H1 (cell line): ENCODE results near the gene SELENOV. TPM values are rescaled to one million over a fixed set of nuclear protein-coding genes. Genes with fewer than 3 reads are reported as not detected.

Source experiments
- CTCF ChIA-PET: fragments of 300-600 bp; sonication (Branson Sonifier 250); formaldehyde crosslinking; loops from one replicate; lab custom pipeline; 2021; ENCODE audit not compliant: partially characterized antibody; lab: Charles Lee
- POLR2A ChIA-PET: fragments of 300-600 bp; sonication (Branson Sonifier 250); formaldehyde crosslinking; loops from one replicate; lab custom pipeline; 2021; ENCODE audit warnings: inconsistent platforms; ENCODE audit not compliant: partially characterized antibody; lab: Charles Lee
- DNase-seq, 2 experiments: peaks; one replicate each; pipeline versions ENCODE4 v3.0.0 to v3.0.0-alpha.2; 2010 to 2022; ENCODE audit warnings: low spot score in 2 of 2, low read depth in 1 of 2, mixed read lengths in 1 of 2
- FAIRE-seq: peaks from 2 replicates; lab custom pipeline; 2011; peaks lifted over from hg19 to GRCh38; lab: Jason Lieb, UNC
- H2AFZ ChIP-seq: 2 replicates; pipeline ENCODE4 v1.8.1; 2012; ENCODE audit warnings: low read length, inconsistent platforms
- H2AK5ac ChIP-seq: 2 replicates; pipeline ENCODE4 v1.6.1; 2013; ENCODE audit warnings: low read depth, low read length
- H2BK120ac ChIP-seq: replicated peaks from 2 replicates; pipeline ENCODE3; 2013; ENCODE audit warnings: low read depth, low read length, inconsistent platforms
- H2BK12ac ChIP-seq: 2 replicates; pipeline ENCODE4 v1.6.1; 2013; ENCODE audit warnings: low read depth, low read length
- H2BK15ac ChIP-seq: 2 replicates; pipeline ENCODE4 v1.6.1; 2013; ENCODE audit warnings: low read length
- H2BK20ac ChIP-seq: 2 replicates; pipeline ENCODE4 v1.6.1; 2013; ENCODE audit warnings: low read length
- H2BK5ac ChIP-seq: 2 replicates; pipeline ENCODE4 v1.6.1; 2013; ENCODE audit warnings: low read depth, low read length
- H3K14ac ChIP-seq: 2 replicates; pipeline ENCODE4 v1.6.1; 2013; ENCODE audit warnings: inconsistent platforms; ENCODE audit not compliant: insufficient read length
- H3K18ac ChIP-seq: 2 replicates; pipeline ENCODE4 v1.6.1; 2013; ENCODE audit warnings: low read length; ENCODE audit errors: extremely low read depth
- H3K23ac ChIP-seq: 2 replicates; pipeline ENCODE4 v1.6.1; 2013; ENCODE audit warnings: inconsistent platforms; ENCODE audit not compliant: insufficient read length
- H3K23me2 ChIP-seq: 2 replicates; pipeline ENCODE4 v1.6.1; 2013; ENCODE audit warnings: low read depth, low read length
- H3K27ac ChIP-seq: 2 replicates; pipeline ENCODE4 v1.6.1; 2011; ENCODE audit warnings: low read depth, low read length, inconsistent platforms
- H3K27me3 ChIP-seq, 4 experiments: replicated peaks in 1 of 4; 1 replicate in 1 of 4; 2 replicates in 3 of 4; pipeline versions ENCODE4 v1.6.1 to v1.8.1; 2011 to 2013; ENCODE audit warnings: low read length in 3 of 4, mild to moderate bottlenecking in 3 of 4, inconsistent platforms in 2 of 4, mixed read lengths in 2 of 4, moderate library complexity in 1 of 4; ENCODE audit not compliant: control insufficient read depth in 3 of 4, insufficient read depth in 3 of 4; ENCODE audit errors: extremely low read depth in 1 of 4
- H3K36me3 ChIP-seq, 4 experiments: 2 replicates each; pipeline versions ENCODE4 v1.6.1 to v1.8.1; 2011 to 2013; ENCODE audit warnings: mild to moderate bottlenecking in 4 of 4, low read length in 3 of 4, moderate library complexity in 2 of 4, control low read depth in 1 of 4, inconsistent platforms in 1 of 4; ENCODE audit not compliant: insufficient read depth in 4 of 4, control insufficient read depth in 2 of 4
- H3K4ac ChIP-seq: replicated peaks from 2 replicates; pipeline ENCODE3; 2013; ENCODE audit warnings: low read length, low read depth, mixed read lengths, inconsistent platforms; ENCODE audit not compliant: insufficient read length
- H3K4me1 ChIP-seq, 4 experiments: replicated peaks in 1 of 4; 1 replicate in 1 of 4; 2 replicates in 3 of 4; pipeline versions ENCODE4 v1.6.1 to v1.8.1; 2011 to 2013; ENCODE audit warnings: low read length in 3 of 4, inconsistent platforms in 2 of 4, mixed read lengths in 1 of 4; ENCODE audit not compliant: insufficient read depth in 4 of 4, control insufficient read depth in 3 of 4
- H3K4me2 ChIP-seq, 2 experiments: 2 replicates each; pipeline versions ENCODE4 v1.6.1 to v1.8.1; 2011 to 2013; ENCODE audit warnings: low read depth in 2 of 2, low read length in 2 of 2, control low read depth in 1 of 2, inconsistent platforms in 1 of 2, mild to moderate bottlenecking in 1 of 2; ENCODE audit not compliant: insufficient read depth in 1 of 2
- H3K4me3 ChIP-seq, 4 experiments: fragments of 200-600, 300-600 bp in 1 of 4; sonication (generic), shearing (Covaris generic), sonication (Bioruptor Twin) in 1 of 4; 2 replicates each; pipeline versions ENCODE4 v1.5.1 to v1.8.1; 2011 to 2016; ENCODE audit warnings: low read length in 4 of 4, low read depth in 3 of 4, control low read depth in 2 of 4, inconsistent platforms in 2 of 4, mild to moderate bottlenecking in 2 of 4, mixed read lengths in 1 of 4, moderate library complexity in 1 of 4; ENCODE audit not compliant: insufficient read depth in 2 of 4; ENCODE audit errors: extremely low read depth in 1 of 4
- H3K56ac ChIP-seq: replicated peaks from 2 replicates; pipeline ENCODE3; 2013; ENCODE audit warnings: low read depth, mild to moderate bottlenecking, mixed read lengths, low read length, inconsistent platforms; ENCODE audit not compliant: insufficient read length
- H3K79me1 ChIP-seq: 2 replicates; pipeline ENCODE4 v1.6.1; 2013; ENCODE audit warnings: low read depth, low read length, control low read depth
- H3K79me2 ChIP-seq, 2 experiments: 2 replicates each; pipeline versions ENCODE4 v1.6.1 to v1.8.1; 2012 to 2013; ENCODE audit warnings: low read length in 2 of 2, mild to moderate bottlenecking in 2 of 2, inconsistent platforms in 1 of 2; ENCODE audit not compliant: insufficient read depth in 2 of 2, control insufficient read depth in 1 of 2
- H3K9ac ChIP-seq, 4 experiments: replicated peaks in 1 of 4; 1 replicate in 1 of 4; 2 replicates in 3 of 4; pipeline versions ENCODE4 v1.6.1 to v1.8.1; 2011 to 2013; ENCODE audit warnings: low read depth in 3 of 4, low read length in 3 of 4, control low read depth in 2 of 4, mild to moderate bottlenecking in 2 of 4, moderate library complexity in 2 of 4, inconsistent platforms in 1 of 4; ENCODE audit errors: extremely low read depth in 1 of 4
- H3K9me3 ChIP-seq, 2 experiments: 2 replicates each; pipeline versions ENCODE4 v1.6.1 to v1.8.1; 2012 to 2013; ENCODE audit warnings: mild to moderate bottlenecking in 2 of 2, moderate library complexity in 2 of 2, control low read depth in 1 of 2, inconsistent platforms in 1 of 2, low read depth in 1 of 2, low read length in 1 of 2, mixed read lengths in 1 of 2; ENCODE audit not compliant: insufficient read depth in 2 of 2
- H4K20me1 ChIP-seq, 2 experiments: replicated peaks in 1 of 2; 2 replicates each; pipeline versions ENCODE3 to v1.8.1; 2011 to 2013; ENCODE audit warnings: inconsistent platforms in 2 of 2, low read length in 2 of 2, mild to moderate bottlenecking in 1 of 2; ENCODE audit not compliant: insufficient read depth in 2 of 2, control insufficient read depth in 1 of 2
- H4K5ac ChIP-seq: 2 replicates; pipeline ENCODE4 v1.6.1; 2013; ENCODE audit warnings: low read length, low read depth, mixed read lengths, inconsistent platforms; ENCODE audit not compliant: insufficient read length
- H4K8ac ChIP-seq: 2 replicates; pipeline ENCODE4 v1.8.0; 2013; ENCODE audit warnings: mild to moderate bottlenecking, moderate library complexity, low read length, inconsistent platforms; ENCODE audit not compliant: insufficient read depth; ENCODE audit errors: extremely low read depth
- H4K91ac ChIP-seq: replicated peaks from 2 replicates; pipeline ENCODE3; 2013; ENCODE audit warnings: low read length, mixed read lengths, inconsistent platforms; ENCODE audit not compliant: insufficient read length
- BCL11A ChIP-seq, 2 experiments: IDR thresholded peaks; one replicate each; pipeline ENCODE4 v1.6.1; 2011; ENCODE audit warnings: low read depth in 2 of 2, low read length in 2 of 2, mild to moderate bottlenecking in 2 of 2
- SAP30 ChIP-seq: fragments of 300-600 bp; sonication (generic); IDR thresholded peaks from 2 replicates; pipeline ENCODE4 v1.7.1; 2012; ENCODE audit warnings: low read length, moderate library complexity, mild to moderate bottlenecking, inconsistent platforms; ENCODE audit not compliant: insufficient read depth, insufficient replicate concordance
- SIRT6 ChIP-seq: IDR thresholded peaks from one replicate; pipeline ENCODE4 v1.7.1; 2012; ENCODE audit warnings: low read length, inconsistent platforms
- WGBS, 2 experiments: shearing (Covaris generic) in 1 of 2; methylation state at CpG; one replicate each; pipeline versions ENCODE4 v1.1.6 to v1.1.7; 2013 to 2015; ENCODE audit warnings: low lambda C conversion rate in 2 of 2, mixed read lengths in 2 of 2, inconsistent platforms in 1 of 2, low coverage in 1 of 2, missing lambda C conversion rate in 1 of 2; ENCODE audit not compliant: insufficient replicate concordance in 2 of 2, insufficient coverage in 1 of 2, insufficient read length in 1 of 2; ENCODE audit errors: extremely low coverage in 1 of 2, missing lambda C conversion rate in 1 of 2; 5-methylcytosine and 5-hydroxymethylcytosine counted together
- polyA plus RNA-seq, 7 experiments: library from polyadenylated mRNA; depleted of rRNA in 3 of 7; stranded (reverse) in 5 of 7; unstranded in 2 of 7; fragments of >200 nt in 5 of 7; fragments of 200-250 nt in 2 of 7; gene quantifications; 1 replicate in 5 of 7; 2 replicates in 1 of 7; 4 replicates in 1 of 7; pipeline versions ENCODE4 v1.2.1 to v1.2.3, GENCODE V29; 2011 to 2013; ENCODE audit warnings: missing spikeins in 2 of 7, mixed read lengths in 2 of 7
- total RNA-seq: library from RNA; stranded (reverse); fragmentation: NEBNext Ultra II Directional; extraction: Animal tissue kit (Norgen Biotek cat#: 25700); gene quantifications from 2 replicates; pipeline ENCODE4 v1.2.1, GENCODE V29; 2021

Gene SELENOV
- total and polyA plus RNA-seq, 2 of the 8 experiments (the other 6 are each of a cell fraction or from before 2014, with no cell fraction given): 8.4 to 10.7 TPM

GRCh38 chr19:39481229-39481545 lies 33.8 kb upstream of the SELENOV start:
- 3% methylated on average over 12 of the region's 12 CpGs; no CpG with 5 or more reads in 1 of the 2 experiments for WGBS, 2 experiments
- Histone ChIP-seq H2BK15ac (no peak overlapping the region), H2BK20ac (no peak overlapping the region), H3K56ac (no peak overlapping the region), H4K20me1 (peaks cover 2 to 6% of the 10 kb centered on the region in 2 experiments), H2BK12ac (peak overlapping the region; percentile 1; the same call in 1 of the 2 replicates), H3K23me2 (peaks cover 5% of the 10 kb centered on the region), H4K8ac (peak overlapping the region; percentile 98; the same call in 1 of the 2 replicates), H3K4me1 (peaks cover 0 to 10% (median 4%) of the 10 kb centered on the region in 4 experiments; a peak in 5 of 7 replicates), H3K23ac (no peak overlapping the region), H3K27me3 (no peaks in the 10 kb centered on the region), H3K79me2 (peaks cover 6 to 24% of the 10 kb centered on the region in 2 experiments; a peak in 3 of 4 replicates), H3K4me2 (peak overlapping the region; percentile 88 to 95), H3K18ac (peak overlapping the region; percentile 85; the same call in 1 of the 2 replicates), H3K27ac (peak overlapping the region; percentile 93), H3K4ac (no peak overlapping the region), H2AFZ (no peak overlapping the region), H3K14ac (no peak overlapping the region), H4K91ac (no peak overlapping the region), H3K9me3 (no peaks in the 10 kb centered on the region), H3K79me1 (peaks cover 4% of the 10 kb centered on the region), H2BK5ac (peak overlapping the region; percentile 79; the same call in 1 of the 2 replicates), H2BK120ac (no peak overlapping the region), H2AK5ac (no peak overlapping the region), H3K4me3 (peak overlapping the region; percentile 89 to 98 (median 95)), H3K9ac (peak overlapping the region; percentile 95 to 99 (median 96)), H3K36me3 (peaks cover 7 to 41% (median 20%) of the 10 kb centered on the region in 4 experiments), H4K5ac (no peak overlapping the region)
- ChIA-PET POLR2A (interaction anchor here (1.0 to 8.3 kb wide), 10 partner anchors 12 to 93 kb away, joined by 3 to 96 read pairs (median 6); partner anchors contain the start of genes DLL3, RPS16, SELENOV and SUPT5H), CTCF (interaction anchor here (1.3 to 1.8 kb wide), 3 partner anchors 9 to 52 kb away, joined by 4 to 5 read pairs (median 4); partner anchors contain the start of genes EID2B and SELENOV)
- FAIRE-seq (no peak), DNase-seq (no peak)
- no peak for TF ChIP-seq BCL11A (IDR thresholded peaks at IDR 0.05; ENCODE audit: low read depth in 2 of 2, low read length in 2 of 2)
- peak; percentile 13 for TF ChIP-seq SAP30
- no peak for TF ChIP-seq SIRT6
